HepG2 (cell line): ENCODE data around the gene DBN1. TPM values are rescaled to one million over a fixed set of nuclear protein-coding genes. Genes with fewer than 3 reads are reported as not detected.

Experiments
- ATAC-seq: fragments of 200-7000 bp; cut with Tn5 transposase; 3 replicates; pipeline ENCODE4 v1.9.1; 2020; ENCODE audit warnings: mild to moderate bottlenecking, moderate library complexity
- BruUV-seq: library from RNA; stranded (reverse); fragments of 400-500 nt; replicated peaks from 2 replicates; lab custom pipeline; 2021; lab: Mats Ljungman, UMichigan
- CTCF ChIA-PET: fragments of 300-600 bp; formaldehyde crosslinking; extraction: SDS; loops from one replicate; lab custom pipeline; 2021; ENCODE audit warnings: low total read pairs, inconsistent platforms, low intra/inter-chr PET ratio; lab: Yijun Ruan, JAX
- POLR2A ChIA-PET: fragments of 350-600 bp; sonication (Branson Sonifier 250); formaldehyde crosslinking; loops from one replicate; lab custom pipeline; 2020; ENCODE audit warnings: antibody characterized with exemption, inconsistent platforms; lab: Yijun Ruan, JAX
- DNase-seq: peaks from one replicate; pipeline ENCODE4 v3.0.0-alpha.2; 2015; ENCODE audit warnings: low spot score
- FAIRE-seq: peaks from 3 replicates; lab custom pipeline; 2011; peaks lifted over from hg19 to GRCh38; lab: Jason Lieb, UNC
- H2AFZ ChIP-seq: one replicate; pipeline ENCODE4 v1.6.1; 2011; ENCODE audit warnings: low read length, inconsistent platforms
- H3K27ac ChIP-seq: fragments of 300-600 bp; 3 replicates; pipeline ENCODE4 v1.8.0; 2011; ENCODE audit warnings: mixed run types, mild to moderate bottlenecking, mixed read lengths, low read length, inconsistent platforms; ENCODE audit not compliant: insufficient read depth; ENCODE audit errors: extremely low read length
- H3K27me3 ChIP-seq, 2 experiments: fragments of 200-600 bp in 1 of 2; 2 replicates in 1 of 2; 3 replicates in 1 of 2; pipeline versions ENCODE4 v1.6.0 to v1.8.0; 2011; ENCODE audit warnings: low read length in 2 of 2, mild to moderate bottlenecking in 2 of 2, moderate library complexity in 2 of 2, inconsistent platforms in 1 of 2; ENCODE audit not compliant: insufficient read depth in 2 of 2, control insufficient read depth in 1 of 2
- H3K36me3 ChIP-seq, 2 experiments: fragments of 200-600 bp in 1 of 2; replicated peaks in 1 of 2; 2 replicates in 1 of 2; 3 replicates in 1 of 2; pipeline versions ENCODE4 v1.5.1 to v1.8.0; 2011; ENCODE audit warnings: low read length in 2 of 2, inconsistent platforms in 1 of 2; ENCODE audit not compliant: insufficient read depth in 2 of 2, control insufficient read depth in 1 of 2
- H3K4me1 ChIP-seq: 2 replicates; pipeline ENCODE4 v1.5.1; 2012; ENCODE audit warnings: low read length, inconsistent platforms; ENCODE audit not compliant: insufficient read depth
- H3K4me2 ChIP-seq: 2 replicates; pipeline ENCODE4 v1.6.0; 2011; ENCODE audit warnings: low read depth, low read length, inconsistent platforms
- H3K4me3 ChIP-seq, 3 experiments: fragments of 200-600 bp in 1 of 3; sonication (generic), shearing (Covaris generic) in 1 of 3; replicated peaks in 1 of 3; 2 replicates each; pipeline ENCODE4 v1.5.1; 2011 to 2016; ENCODE audit warnings: low read length in 3 of 3, inconsistent platforms in 2 of 3, low read depth in 2 of 3, mild to moderate bottlenecking in 2 of 3, control low read depth in 1 of 3, mixed read lengths in 1 of 3; ENCODE audit not compliant: insufficient read depth in 1 of 3
- H3K79me2 ChIP-seq: one replicate; pipeline ENCODE4 v1.6.1; 2011; ENCODE audit warnings: low read length, inconsistent platforms; ENCODE audit not compliant: insufficient read depth
- H3K9ac ChIP-seq: 2 replicates; pipeline ENCODE4 v1.6.0; 2011; ENCODE audit warnings: mild to moderate bottlenecking, low read depth, low read length, inconsistent platforms; ENCODE audit not compliant: insufficient read depth
- H3K9me3 ChIP-seq: 2 replicates; pipeline ENCODE4 v1.5.1; 2012; ENCODE audit warnings: mild to moderate bottlenecking, low read length
- H4K20me1 ChIP-seq: 2 replicates; pipeline ENCODE4 v1.6.0; 2011; ENCODE audit warnings: inconsistent platforms, mild to moderate bottlenecking, low read length, moderate library complexity; ENCODE audit not compliant: insufficient read depth
- ADNP ChIP-seq: sonication (generic); formaldehyde crosslinking; IDR thresholded peaks from 2 replicates; pipeline ENCODE4 v1.4.0; 2020; ENCODE audit warnings: missing genetic modification reagents
- AHR ChIP-seq: IDR thresholded peaks from 2 replicates; pipeline ENCODE4 v1.6.1; 2018; ENCODE audit warnings: missing genetic modification reagents, missing compliant biosample characterization
- ARID2 ChIP-seq: sonication (generic); formaldehyde crosslinking; IDR thresholded peaks from 2 replicates; pipeline ENCODE4 v1.8.1; 2022; ENCODE audit warnings: mild to moderate bottlenecking, missing genetic modification reagents, borderline replicate concordance
- SYNCRIP ChIP-seq: fragments of 200-400 bp; formaldehyde crosslinking; IDR thresholded peaks from 2 replicates; pipeline ENCODE4 v1.6.1; 2018; ENCODE audit warnings: mild to moderate bottlenecking, low read depth, low read length; ENCODE audit not compliant: insufficient read depth
- TBX2 ChIP-seq: sonication (generic); formaldehyde crosslinking; IDR thresholded peaks from 2 replicates; pipeline ENCODE4 v1.5.0; 2020; ENCODE audit warnings: missing genetic modification reagents, mild to moderate bottlenecking, borderline replicate concordance
- TEAD3 ChIP-seq: optimal IDR thresholded peaks from 2 replicates; pipeline ENCODE3; 2016; ENCODE audit warnings: borderline replicate concordance
- WIZ ChIP-seq: sonication (generic); formaldehyde crosslinking; IDR thresholded peaks from 2 replicates; pipeline ENCODE4 v1.5.1; 2020; ENCODE audit warnings: mild to moderate bottlenecking, missing genetic modification reagents
- ZBTB38 ChIP-seq: sonication (generic); formaldehyde crosslinking; IDR thresholded peaks from 2 replicates; pipeline ENCODE4 v1.5.1; 2020; ENCODE audit warnings: mild to moderate bottlenecking, missing genetic modification reagents
- ZFP82 ChIP-seq: sonication (generic); formaldehyde crosslinking; IDR thresholded peaks from 2 replicates; pipeline ENCODE4 v1.5.1; 2020; ENCODE audit warnings: mild to moderate bottlenecking, missing genetic modification reagents, borderline replicate concordance
- ZNF121 ChIP-seq: sonication (generic); formaldehyde crosslinking; IDR thresholded peaks from 2 replicates; pipeline ENCODE4 v1.5.0; 2020; ENCODE audit warnings: mild to moderate bottlenecking, missing genetic modification reagents
- WGBS: methylation state at CpG from one replicate; pipeline ENCODE4 v1.1.6; 2017; ENCODE audit warnings: low lambda C conversion rate; 5-methylcytosine and 5-hydroxymethylcytosine counted together
- in situ Hi-C: cut with HindIII; loops from 2 replicates; pipeline ENCODE4 v1.10.0; 2017; ENCODE audit warnings: low pct_unique_long_range_greater_than_20kb; ENCODE audit not compliant: extremely low pct_ligation_motif_present
- intact Hi-C: fragments of 100-400 bp; cut with micrococcal nuclease; formaldehyde crosslinking; loops from one replicate; pipeline ENCODE4 v1.10.0; 2022; ENCODE audit not compliant: unreplicated experiment
- polyA plus RNA-seq, 8 experiments: library from polyadenylated mRNA; depleted of rRNA in 3 of 8; stranded (reverse) in 7 of 8; unstranded in 1 of 8; fragments of >200 nt; fragmentation: Illumina TruSeq in 4 of 8; extraction: Trizol in 4 of 8; gene quantifications; 2 replicates each; pipeline versions ENCODE4 v1.2.1 to v1.2.3, GENCODE V29; 2011 to 2016; ENCODE audit warnings: low read depth in 4 of 8, missing spikeins in 1 of 8, mixed read lengths in 1 of 8; ENCODE audit not compliant: insufficient read depth in 1 of 8
- total RNA-seq, 5 experiments: library from RNA; depleted of rRNA; stranded (reverse); fragments of >200 nt; fragmentation: Illumina TruSeq; extraction: Trizol; gene quantifications; 2 replicates each; pipeline ENCODE4 v1.2.3, GENCODE V29; 2016; ENCODE audit warnings: low read depth in 1 of 5
- TF ChIP-seq, protein P1 (sequence below): sonication (generic); formaldehyde crosslinking; IDR thresholded peaks from 2 replicates; pipeline ENCODE4 v1.8.0; 2022; ENCODE audit warnings: missing genetic modification reagents, mild to moderate bottlenecking, borderline replicate concordance
- TF ChIP-seq, protein P2 (sequence below): sonication (generic); formaldehyde crosslinking; conservative IDR thresholded peaks from 2 replicates; pipeline ENCODE4 v1.8.0; 2022; ENCODE audit warnings: missing genetic modification reagents
- TF ChIP-seq, protein P3 (sequence below): sonication (generic); formaldehyde crosslinking; IDR thresholded peaks from 2 replicates; pipeline ENCODE4 v1.4.0; 2020; ENCODE audit warnings: missing genetic modification reagents

The DBN1 gene
- total and polyA plus RNA-seq, 2 of the 13 experiments (the other 11 are each of a cell fraction or from before 2014, with no cell fraction given), result 27.0 to 37.3 TPM

DNA sequence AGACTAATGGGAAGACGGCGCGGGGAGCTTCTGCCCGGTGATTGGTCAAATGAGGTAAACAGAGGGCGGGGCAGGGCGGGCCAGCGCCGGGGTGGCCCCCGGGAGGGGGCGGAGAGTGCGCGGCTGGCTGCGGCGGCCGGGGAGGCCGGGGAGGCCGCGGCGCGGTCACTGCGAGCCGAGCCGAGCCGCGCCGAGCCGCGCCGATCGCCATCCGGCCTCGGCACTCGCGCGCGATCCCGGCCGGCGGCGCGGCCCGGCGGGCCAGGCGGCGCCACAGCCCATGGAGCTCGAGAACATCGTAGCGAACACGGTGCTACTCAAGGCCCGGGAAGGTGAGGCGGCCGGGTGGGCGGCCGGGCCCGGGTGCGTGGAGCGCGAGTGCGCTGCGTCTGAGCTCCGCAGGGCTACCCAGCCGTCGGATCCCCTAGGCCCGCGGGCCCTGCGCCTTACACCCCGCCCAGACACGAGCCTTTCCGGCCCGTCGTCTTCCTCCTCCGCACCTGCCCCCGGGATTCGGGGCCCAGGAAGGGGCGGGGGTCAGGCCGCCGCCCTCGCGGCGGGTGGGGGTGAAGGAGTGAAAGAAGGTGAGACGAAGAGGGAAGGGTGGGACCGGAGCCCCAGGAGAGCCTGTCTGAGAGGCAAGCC is 46.7 kb downstream of the DBN1 start, which contains the start of gene GRK6 (continued):
- TF ChIP-seq, protein P1, sequence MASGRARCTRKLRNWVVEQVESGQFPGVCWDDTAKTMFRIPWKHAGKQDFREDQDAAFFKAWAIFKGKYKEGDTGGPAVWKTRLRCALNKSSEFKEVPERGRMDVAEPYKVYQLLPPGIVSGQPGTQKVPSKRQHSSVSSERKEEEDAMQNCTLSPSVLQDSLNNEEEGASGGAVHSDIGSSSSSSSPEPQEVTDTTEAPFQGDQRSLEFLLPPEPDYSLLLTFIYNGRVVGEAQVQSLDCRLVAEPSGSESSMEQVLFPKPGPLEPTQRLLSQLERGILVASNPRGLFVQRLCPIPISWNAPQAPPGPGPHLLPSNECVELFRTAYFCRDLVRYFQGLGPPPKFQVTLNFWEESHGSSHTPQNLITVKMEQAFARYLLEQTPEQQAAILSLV, result no peak
- TF ChIP-seq, protein P2, sequence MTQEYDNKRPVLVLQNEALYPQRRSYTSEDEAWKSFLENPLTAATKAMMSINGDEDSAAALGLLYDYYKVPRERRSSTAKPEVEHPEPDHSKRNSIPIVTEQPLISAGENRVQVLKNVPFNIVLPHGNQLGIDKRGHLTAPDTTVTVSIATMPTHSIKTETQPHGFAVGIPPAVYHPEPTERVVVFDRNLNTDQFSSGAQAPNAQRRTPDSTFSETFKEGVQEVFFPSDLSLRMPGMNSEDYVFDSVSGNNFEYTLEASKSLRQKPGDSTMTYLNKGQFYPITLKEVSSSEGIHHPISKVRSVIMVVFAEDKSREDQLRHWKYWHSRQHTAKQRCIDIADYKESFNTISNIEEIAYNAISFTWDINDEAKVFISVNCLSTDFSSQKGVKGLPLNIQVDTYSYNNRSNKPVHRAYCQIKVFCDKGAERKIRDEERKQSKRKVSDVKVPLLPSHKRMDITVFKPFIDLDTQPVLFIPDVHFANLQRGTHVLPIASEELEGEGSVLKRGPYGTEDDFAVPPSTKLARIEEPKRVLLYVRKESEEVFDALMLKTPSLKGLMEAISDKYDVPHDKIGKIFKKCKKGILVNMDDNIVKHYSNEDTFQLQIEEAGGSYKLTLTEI, result no peak
- TF ChIP-seq TBX2, result no peak
- TF ChIP-seq WIZ, result no peak
- no peak for TF ChIP-seq SYNCRIP
- TF ChIP-seq ZFP82 (CRISPR knock-in tag), result no peak
- no peak for TF ChIP-seq ARID2

DNA sequence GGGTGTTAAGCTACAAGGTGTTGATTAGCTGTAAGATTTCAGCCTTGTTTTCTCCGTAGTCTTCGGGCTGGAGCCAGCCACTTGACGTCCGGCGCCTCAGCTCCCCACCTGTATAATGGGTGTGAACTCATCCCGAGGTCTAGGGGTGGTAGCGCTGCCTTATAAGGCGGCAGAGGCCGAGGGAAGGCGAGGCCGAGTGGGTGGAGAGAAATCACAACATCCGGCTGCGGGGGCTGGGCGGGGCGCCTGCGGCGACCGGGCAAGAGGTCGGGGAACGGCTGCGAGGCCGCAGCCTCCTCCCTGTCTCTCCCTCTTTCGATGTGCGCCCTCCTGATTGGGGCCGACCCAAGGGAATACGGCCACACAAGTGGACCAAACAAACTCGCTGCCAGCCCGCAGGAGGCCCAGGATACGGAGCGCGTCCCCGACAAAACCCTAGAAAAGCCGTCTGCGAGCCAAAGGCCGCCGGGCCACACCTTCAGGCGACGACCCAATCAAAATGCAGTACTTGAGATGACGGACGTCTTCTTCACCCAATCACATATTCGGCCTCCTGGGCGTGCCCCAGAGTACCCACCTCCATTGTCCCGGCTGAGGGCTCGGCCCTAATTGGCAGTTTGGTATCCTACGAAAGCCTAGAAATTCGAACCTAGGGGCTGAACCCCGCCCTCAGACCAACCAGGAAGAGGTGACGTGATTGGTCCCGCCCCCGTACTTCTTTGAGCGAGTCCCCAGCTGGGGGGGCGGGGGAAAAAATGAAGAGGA is 47.5 kb downstream of the DBN1 start:
- Histone ChIP-seq H2AFZ (no peak overlapping the region), H3K36me3 (no peaks in the 10 kb centered on the region), H3K27ac (peak overlapping the region; percentile 83), H3K27me3 (peaks cover 0 to 14% of the 10 kb centered on the region in 2 experiments; a peak in 2 of 5 replicates), H3K4me2 (peak overlapping the region; percentile 92), H3K9me3 (no peaks in the 10 kb centered on the region), H3K4me3 (peak overlapping the region; percentile 47 to 73 (median 62); a peak in 5 of 6 replicates), H3K9ac (peak overlapping the region; percentile 82), H3K4me1 (peaks cover 43% of the 10 kb centered on the region), H3K79me2 (peaks cover 14% of the 10 kb centered on the region), H4K20me1 (no peaks in the 10 kb centered on the region)
- POLR2A ChIA-PET, result interaction anchor here (0.8 to 2.9 kb wide), 24 partner anchors 10 to 101 kb away, joined by 3 to 30 read pairs (median 6); partner anchors contain the start of genes F12 and LMAN2
- intact Hi-C loops, result no loop called here
- peak; percentile 99 for FAIRE-seq
- in situ Hi-C loops, result no loop called here
- BruUV-seq, result TSS peak; percentile 76
- ATAC-seq, result peak; percentile 94
- peak; percentile 100 for DNase-seq
- 0% methylated on average over 26 of the region's 52 CpGs for WGBS
- CTCF ChIA-PET, result interaction anchor here (0.9 to 1.2 kb wide), 2 partner anchors 22 to 29 kb away, joined by 3 to 5 read pairs; no protein-coding TSS in a partner anchor
- peak; percentile 83; the same call in 1 of the 2 replicates for TF ChIP-seq ADNP
- TF ChIP-seq AHR, result peak; percentile 24; the same call in 1 of the 2 replicates
- TF ChIP-seq, protein P3, sequence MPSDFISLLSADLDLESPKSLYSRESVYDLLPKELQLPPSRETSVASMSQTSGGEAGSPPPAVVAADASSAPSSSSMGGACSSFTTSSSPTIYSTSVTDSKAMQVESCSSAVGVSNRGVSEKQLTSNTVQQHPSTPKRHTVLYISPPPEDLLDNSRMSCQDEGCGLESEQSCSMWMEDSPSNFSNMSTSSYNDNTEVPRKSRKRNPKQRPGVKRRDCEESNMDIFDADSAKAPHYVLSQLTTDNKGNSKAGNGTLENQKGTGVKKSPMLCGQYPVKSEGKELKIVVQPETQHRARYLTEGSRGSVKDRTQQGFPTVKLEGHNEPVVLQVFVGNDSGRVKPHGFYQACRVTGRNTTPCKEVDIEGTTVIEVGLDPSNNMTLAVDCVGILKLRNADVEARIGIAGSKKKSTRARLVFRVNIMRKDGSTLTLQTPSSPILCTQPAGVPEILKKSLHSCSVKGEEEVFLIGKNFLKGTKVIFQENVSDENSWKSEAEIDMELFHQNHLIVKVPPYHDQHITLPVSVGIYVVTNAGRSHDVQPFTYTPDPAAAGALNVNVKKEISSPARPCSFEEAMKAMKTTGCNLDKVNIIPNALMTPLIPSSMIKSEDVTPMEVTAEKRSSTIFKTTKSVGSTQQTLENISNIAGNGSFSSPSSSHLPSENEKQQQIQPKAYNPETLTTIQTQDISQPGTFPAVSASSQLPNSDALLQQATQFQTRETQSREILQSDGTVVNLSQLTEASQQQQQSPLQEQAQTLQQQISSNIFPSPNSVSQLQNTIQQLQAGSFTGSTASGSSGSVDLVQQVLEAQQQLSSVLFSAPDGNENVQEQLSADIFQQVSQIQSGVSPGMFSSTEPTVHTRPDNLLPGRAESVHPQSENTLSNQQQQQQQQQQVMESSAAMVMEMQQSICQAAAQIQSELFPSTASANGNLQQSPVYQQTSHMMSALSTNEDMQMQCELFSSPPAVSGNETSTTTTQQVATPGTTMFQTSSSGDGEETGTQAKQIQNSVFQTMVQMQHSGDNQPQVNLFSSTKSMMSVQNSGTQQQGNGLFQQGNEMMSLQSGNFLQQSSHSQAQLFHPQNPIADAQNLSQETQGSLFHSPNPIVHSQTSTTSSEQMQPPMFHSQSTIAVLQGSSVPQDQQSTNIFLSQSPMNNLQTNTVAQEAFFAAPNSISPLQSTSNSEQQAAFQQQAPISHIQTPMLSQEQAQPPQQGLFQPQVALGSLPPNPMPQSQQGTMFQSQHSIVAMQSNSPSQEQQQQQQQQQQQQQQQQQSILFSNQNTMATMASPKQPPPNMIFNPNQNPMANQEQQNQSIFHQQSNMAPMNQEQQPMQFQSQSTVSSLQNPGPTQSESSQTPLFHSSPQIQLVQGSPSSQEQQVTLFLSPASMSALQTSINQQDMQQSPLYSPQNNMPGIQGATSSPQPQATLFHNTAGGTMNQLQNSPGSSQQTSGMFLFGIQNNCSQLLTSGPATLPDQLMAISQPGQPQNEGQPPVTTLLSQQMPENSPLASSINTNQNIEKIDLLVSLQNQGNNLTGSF, result no peak; the same call in 1 of the 2 replicates
- TF ChIP-seq ZNF121 (CRISPR knock-in tag), result no peak
- TF ChIP-seq ZBTB38 (CRISPR knock-in tag), result peak; percentile 13; the same call in 1 of the 2 replicates
- TF ChIP-seq TEAD3 (CRISPR knock-in tag), result peak; percentile 12
